Left ventricle myocardium superior (tissue), 1 donor: ENCODE results near the gene KRTAP10-1. TPM values are rescaled to one million over a fixed set of nuclear protein-coding genes. Genes with fewer than 3 reads are reported as not detected.
A peak's percentile ranks its signal among the peaks of the same experiment; 100 is the strongest.
"Not testable (repeated sequence)": the region's sequence is repeated elsewhere in the genome, so short reads cannot be mapped to it uniquely, and the experiment has no call there.

ENCODE experiments used
- ATAC-seq: fragments of 200-7000 bp; cut with Tn5 transposase; one replicate; pipeline ENCODE4 v1.9.1; 2020; ENCODE audit warnings: mild to moderate bottlenecking, moderate library complexity
- DNase-seq: peaks from one replicate; pipeline ENCODE4 v3.0.0-alpha.2; 2020
- intact Hi-C: fragments of 100-400 bp; cut with micrococcal nuclease; formaldehyde crosslinking; loops from one replicate; pipeline ENCODE4 v1.11.0; 2022
- long read RNA-seq: library from polyadenylated mRNA; unstranded; transcript quantifications from one replicate; pipeline ENCODE4 v2.0.0, GENCODE V29; 2021
- total RNA-seq: library from RNA; stranded (reverse); fragmentation: NEBNext Ultra II Directional; extraction: Animal tissue kit (Norgen Biotek cat#: 25700); gene quantifications from one replicate; pipeline ENCODE4 v1.2.1, GENCODE V29; 2021
- donor health status: DM: no; HTN: yes; CAD: no; lungs with severe emphysema.

The KRTAP10-1 gene, protein sequence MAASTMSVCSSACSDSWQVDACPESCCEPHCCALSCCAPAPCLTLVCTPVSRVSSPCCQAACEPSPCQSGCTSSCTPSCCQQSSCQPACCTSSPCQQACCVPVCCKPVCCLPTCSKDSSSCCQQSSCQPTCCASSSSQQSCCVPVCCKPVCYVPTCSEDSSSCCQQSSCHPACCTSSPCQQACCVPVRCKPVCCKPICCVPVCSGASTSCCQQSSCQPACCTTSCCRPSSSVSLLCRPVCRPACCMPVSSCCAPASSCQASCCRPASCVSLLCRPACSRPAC
- not detected for total RNA-seq
- long read RNA-seq = 0 reads

DNA sequence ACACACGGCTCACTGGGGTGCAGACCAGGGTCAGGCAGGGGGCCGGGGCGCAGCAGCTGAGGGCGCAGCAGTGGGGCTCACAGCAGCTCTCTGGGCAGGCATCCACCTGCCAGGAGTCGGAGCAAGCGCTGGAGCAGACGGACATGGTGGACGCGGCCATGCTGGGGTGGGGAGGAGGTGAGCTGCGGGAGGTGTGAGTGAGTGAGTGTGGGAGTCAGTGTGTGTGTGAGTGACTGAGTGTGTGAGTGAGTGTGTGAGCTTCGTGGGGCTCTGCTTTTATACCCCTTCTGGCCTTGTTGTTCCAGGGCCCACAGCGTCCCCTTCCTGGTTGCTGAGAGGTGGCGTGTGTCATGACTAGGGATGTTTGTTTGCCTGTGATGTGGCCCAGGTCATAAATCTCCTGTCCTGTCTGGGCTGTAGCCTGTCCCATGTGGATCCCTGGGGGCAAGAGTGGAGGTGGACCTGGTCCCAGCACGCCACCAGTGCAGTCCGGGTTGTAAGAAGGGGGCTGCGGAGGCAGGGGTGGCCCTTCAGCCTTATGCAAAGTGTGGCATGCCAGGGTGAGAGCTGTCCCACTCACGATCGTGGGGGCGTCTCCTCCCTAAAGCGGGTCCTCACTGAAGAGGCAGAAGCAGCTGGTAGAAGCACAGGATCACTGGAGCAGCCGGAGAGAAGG is at the start of gene KRTAP10-1:
Gene KRTAP10-1 (minus strand): TSS at position 205 of the 676 bp plus-strand sequence. CDS start 45 bp downstream, at position 160.
- intact Hi-C loops = no loop called here
- DNase-seq = no peak

GRCh38 chr21:44589094-44589493 is 49.1 kb upstream of the KRTAP10-1 start:
- intact Hi-C loops = no loop called here
- no peak for DNase-seq
- ATAC-seq = no peak

More for the DNA sequence above, at the start of gene KRTAP10-1:
- ATAC-seq = no peak

DNA sequence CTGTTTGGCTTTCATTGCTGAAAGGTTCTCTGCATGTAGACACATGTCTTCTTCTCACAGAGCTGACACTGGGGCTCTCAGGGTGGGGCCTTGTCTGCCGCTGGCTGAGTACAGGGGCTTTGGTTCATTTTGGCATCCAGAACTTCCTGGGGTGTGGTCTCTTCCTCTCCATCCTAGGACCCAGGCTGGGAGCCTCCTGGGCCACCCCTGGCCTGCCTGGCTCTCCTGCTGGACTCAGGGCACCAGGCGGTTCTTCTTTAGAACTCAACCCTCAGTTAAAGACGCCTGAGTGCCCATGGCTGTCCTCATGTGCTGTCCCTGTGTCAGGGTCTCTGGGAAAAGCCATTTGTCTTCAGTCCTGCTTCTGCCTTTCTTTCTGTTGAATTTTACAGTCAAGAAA is 45.9 kb upstream of the KRTAP10-1 start:
- ATAC-seq = no peak
- no peak for DNase-seq
- intact Hi-C loops = no loop called here

DNA sequence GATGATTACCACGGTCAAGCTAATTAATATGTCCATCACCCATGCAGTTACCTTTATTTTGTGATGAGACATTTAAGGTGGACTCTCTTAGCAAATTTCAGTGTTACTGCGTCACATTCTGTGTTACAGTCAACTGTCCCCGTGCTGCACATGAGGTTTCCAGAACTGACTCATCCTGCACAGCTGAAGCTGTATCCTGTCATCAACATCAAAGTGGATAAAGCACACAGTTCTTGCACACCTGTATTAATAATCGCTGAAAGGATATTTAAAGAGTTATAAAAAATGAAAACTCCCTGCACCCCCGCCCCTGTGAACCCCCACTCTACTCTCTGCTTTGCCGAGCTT is 43.8 kb upstream of the KRTAP10-1 start:
- ATAC-seq (no peak), DNase-seq (no peak)
- intact Hi-C loops = no loop called here

GRCh38 chr21:44583089-44583799 is 43.2 kb upstream of the KRTAP10-1 start:
- ATAC-seq = peak; percentile 84
- peak; percentile 58 for DNase-seq
- intact Hi-C loops = no loop called here

DNA sequence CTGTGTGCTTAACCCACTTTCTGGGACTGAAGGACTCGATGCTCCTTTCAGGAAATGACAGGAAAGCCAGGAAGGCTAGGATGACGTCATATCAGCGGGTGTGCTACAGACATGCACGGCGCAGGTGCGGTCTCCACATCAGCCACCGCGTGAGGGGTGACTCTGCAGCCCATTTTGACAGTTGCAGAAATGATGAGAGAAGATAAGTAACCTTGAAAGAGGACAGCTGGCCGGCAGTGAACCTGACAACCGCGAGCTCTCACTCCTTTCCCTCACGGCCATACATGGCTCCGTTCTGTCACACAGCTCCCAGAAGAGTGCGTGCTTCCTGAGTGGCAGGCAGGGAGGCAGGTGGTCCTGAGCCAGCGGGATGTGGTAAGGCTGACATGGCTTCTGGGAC is 42.1 kb upstream of the KRTAP10-1 start:
- no peak for DNase-seq
- ATAC-seq = no peak
- intact Hi-C loops = no loop called here

GRCh38 chr21:44581158-44581557 is 41.2 kb upstream of the KRTAP10-1 start:
- ATAC-seq = no peak
- intact Hi-C loops = no loop called here
- no peak for DNase-seq

DNA sequence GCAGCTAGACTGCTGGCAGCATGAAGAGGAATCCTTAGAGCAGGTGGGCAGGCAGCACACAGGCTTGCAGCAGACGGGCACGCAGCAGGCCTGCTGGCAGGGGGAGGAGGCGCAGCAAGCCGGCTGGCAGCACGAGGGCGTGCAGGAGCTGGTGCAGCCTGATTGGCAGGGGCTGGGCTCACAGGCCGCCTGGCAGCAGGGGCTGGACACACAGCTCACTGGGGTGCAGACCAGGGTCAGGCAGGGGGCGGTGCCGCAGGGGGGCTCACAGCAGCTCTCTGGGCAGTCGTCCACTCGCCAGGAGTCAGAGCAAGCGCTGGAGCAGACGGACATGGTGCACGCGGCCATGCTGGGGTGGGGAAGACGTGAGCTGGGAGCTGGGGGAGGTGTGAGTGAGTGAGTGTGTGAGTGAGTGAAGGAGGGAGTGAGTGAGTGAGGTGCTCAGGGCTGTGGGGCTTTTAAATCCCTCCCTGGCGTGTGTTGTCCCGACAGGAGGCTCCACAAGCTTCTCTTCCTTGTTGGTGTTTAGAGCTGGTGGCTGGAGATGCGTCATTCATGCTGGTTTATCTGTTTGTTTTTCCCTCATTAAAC is 40.3 kb upstream of the KRTAP10-1 start, which contains the start of gene KRTAP10-5:
Gene KRTAP10-5 (minus strand): TSS at position 374 of the 591 bp plus-strand sequence. CDS start 26 bp downstream, at position 348.
- intact Hi-C loops = not testable (repeated sequence)
- ATAC-seq (peak; percentile 43), DNase-seq (peak; percentile 47)

- DNase-seq = no peak
- intact Hi-C loops = no loop called here
- ATAC-seq = no peak
Observed at GRCh38 chr21:44579833-44580144, 39.8 kb upstream of the KRTAP10-1 start.

- intact Hi-C loops = no loop called here
- no peak for ATAC-seq
- no peak for DNase-seq
Observed at GRCh38 chr21:44579056-44579832, 39.2 kb upstream of the KRTAP10-1 start.

- DNase-seq = no peak
- ATAC-seq = no peak
- intact Hi-C loops = no loop called here
Observed at GRCh38 chr21:44578371-44579055, 38.5 kb upstream of the KRTAP10-1 start.

GRCh38 chr21:44576025-44576420 is 36.0 kb upstream of the KRTAP10-1 start:
- ATAC-seq = no peak
- DNase-seq = no peak
- intact Hi-C loops = no loop called here

GRCh38 chr21:44575307-44576024 is 35.5 kb upstream of the KRTAP10-1 start:
- intact Hi-C loops = no loop called here
- DNase-seq = no peak
- ATAC-seq = no peak

DNA sequence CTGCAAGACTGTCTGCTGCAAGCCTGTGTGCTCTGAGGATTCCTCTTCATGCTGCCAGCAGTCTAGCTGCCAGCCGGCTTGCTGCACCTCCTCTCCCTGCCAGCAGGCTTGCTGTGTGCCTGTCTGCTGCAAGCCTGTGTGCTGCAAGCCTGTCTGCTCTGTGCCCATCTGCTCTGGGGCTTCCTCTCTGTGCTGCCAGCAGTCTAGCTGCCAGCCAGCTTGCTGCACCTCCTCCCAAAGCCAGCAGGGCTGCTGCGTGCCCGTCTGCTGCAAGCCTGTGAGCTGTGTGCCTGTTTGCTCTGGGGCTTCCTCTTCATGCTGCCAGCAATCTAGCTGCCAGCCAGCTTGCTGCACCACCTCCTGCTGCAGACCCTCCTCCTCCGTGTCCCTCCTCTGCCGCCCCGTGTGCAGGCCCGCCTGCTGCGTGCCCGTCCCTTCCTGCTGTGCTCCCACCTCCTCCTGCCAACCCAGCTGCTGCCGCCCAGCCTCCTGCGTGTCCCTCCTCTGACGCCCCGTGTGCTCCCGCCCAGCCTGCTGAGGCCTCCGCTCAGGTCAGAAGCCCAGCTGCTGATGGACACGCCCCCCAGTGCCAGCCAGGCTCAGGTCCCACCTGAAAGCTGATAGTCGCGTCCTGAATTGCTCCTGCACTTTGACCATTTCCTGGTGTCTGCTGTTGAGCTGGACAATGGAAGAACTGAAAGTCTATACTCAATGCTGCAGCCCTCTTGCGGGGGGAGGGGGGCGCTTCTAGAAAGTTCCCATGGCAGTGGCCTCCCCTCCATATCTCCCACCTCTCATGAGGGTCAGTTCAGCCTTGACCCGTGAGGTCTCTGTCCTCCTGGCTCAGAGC is 34.7 kb upstream of the KRTAP10-1 start:
- DNase-seq (no peak), ATAC-seq (no peak)

DNA sequence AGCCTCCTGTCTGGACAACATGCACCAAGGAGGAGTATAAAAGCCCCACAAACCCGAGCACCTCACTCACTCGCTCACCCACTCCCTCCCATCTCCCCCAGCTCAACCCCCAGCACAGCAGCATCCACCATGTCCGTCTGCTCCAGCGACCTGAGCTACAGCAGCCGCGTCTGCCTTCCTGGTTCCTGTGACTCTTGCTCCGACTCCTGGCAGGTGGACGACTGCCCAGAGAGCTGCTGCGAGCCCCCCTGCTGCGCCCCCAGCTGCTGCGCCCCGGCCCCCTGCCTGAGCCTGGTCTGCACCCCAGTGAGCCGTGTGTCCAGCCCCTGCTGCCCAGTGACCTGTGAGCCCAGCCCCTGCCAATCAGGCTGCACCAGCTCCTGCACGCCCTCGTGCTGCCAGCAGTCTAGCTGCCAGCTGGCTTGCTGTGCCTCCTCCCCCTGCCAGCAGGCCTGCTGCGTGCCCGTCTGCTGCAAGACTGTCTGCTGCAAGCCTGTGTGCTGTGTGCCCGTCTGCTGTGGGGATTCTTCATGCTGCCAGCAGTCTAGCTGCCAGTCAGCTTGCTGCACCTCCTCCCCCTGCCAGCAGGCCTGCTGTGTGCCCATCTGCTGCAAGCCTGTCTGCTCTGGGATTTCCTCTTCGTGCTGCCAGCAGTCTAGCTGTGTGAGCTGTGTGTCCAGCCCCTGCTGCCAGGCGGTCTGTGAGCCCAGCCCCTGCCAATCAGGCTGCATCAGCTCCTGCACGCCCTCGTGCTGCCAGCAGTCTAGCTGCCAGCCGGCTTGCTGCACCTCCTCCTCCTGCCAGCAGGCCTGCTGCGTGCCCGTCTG is 33.8 kb upstream of the KRTAP10-1 start, which contains the start of gene KRTAP10-4:
Gene KRTAP10-4 (plus strand): TSS at position 100 of the 827 bp plus-strand sequence. CDS start 30 bp downstream, at position 130.
- intact Hi-C loops, DNase-seq: not testable (repeated sequence)
- peak; percentile 54 for ATAC-seq

More for the DNA sequence above, 34.7 kb upstream of the KRTAP10-1 start:
- intact Hi-C loops = no loop called here

GRCh38 chr21:44572959-44573583 is 33.1 kb upstream of the KRTAP10-1 start:
- intact Hi-C loops = no loop called here
- ATAC-seq = no peak
- no peak for DNase-seq
